GM19023 (cell line): ENCODE results near the gene CASKIN2.
A peak's percentile ranks its signal among the peaks of the same experiment; 100 is the strongest.
"Not testable (repeated sequence)": the region's sequence is repeated elsewhere in the genome, so short reads cannot be mapped to it uniquely, and the experiment has no call there.

Source experiments
- ATAC-seq: cut with Tn5 transposase; IDR thresholded peaks from one replicate; pipeline ENCODE4 v1.9.1; 2021; ENCODE audit warnings: mild to moderate bottlenecking, moderate library complexity; ENCODE audit not compliant: unreplicated experiment

The CASKIN2 gene

DNA sequence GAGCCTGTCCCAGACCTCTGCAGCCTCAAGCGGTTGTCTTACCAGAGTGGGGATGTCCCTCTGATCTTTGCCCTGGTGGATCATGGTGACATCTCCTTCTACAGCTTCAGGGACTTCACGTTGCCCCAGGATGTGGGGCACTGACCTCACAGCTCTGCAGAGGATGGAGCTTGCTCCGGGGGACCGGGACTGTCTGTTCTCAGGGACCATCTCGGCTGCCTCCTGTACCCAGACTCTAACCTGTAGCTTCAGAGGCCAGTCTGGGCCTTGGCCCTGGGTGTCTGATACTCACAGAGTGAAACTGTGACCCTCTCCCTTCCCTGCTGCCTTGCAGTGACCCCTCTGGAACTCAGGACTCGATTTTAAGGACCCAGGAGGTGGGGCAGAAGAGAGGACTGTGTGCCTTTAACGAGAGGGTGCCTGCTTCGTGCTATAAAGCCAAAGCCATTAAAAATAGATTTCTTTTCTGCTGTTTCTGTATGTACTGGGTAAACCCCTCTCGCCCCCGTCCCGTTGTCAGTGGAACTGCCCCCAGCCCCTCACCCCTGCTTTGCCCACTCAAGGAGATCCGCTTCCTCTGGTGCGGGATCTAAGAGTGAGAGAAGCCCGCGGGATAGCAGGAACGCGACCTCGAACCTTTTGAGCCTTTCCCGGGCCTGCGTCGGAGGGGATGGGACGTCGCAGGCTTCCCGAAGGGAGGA, 9.1 kb upstream of the CASKIN2 start:
- ATAC-seq = no peak

DNA sequence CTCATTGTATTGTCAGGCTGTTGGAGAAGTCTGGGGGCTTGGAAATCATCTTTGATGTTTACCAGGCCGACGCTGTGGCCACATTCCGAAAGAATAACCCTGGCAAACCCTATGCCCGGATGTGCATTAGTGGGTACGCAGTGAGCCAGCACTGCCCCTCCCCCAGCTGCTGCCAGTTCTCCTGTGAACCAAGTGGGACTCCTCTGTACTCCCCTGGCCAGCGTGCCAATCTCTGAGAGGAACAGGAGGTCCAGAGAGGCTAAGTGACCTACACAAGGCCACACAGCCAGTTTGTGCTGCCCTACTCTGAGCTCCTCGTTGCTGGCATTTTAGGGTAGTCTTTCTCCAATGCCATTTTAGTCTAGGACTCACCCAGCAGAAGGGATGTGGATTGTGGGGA, 8.3 kb upstream of the CASKIN2 start:
- ATAC-seq = no peak

DNA sequence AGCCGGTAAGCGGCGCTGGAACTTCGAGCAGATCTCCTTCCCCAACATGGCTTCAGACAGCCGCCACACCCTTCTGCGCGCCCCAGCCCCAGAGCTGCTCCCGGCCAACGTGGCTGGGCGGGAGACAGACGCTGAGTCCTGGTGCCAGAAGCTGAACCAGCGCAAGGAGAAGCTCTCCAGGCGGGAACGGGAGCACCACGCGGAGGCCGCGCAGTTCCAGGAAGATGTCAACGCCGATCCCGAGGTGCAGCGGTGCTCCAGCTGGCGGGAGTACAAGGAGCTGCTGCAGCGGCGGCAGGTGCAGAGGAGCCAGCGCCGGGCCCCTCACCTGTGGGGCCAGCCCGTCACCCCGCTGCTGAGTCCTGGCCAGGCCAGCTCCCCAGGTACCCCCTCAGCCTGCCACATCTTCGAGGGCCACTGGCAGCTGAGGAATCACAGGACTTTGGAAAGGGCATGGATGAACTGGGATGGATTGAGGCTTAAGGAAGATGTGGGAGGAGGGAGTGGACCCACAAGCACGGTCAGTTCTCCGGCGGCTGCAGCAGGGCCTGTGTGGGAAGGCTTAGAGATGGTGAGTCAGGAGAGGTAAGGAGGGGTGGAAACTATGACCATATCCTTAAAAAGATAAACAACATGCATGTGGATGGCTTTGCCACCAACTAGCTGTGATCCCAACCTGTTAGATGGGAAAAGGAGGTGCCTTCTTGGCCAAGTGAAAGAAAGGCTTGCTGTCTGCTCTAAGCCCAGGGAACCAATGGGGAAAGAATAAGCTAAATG, 6.8 kb upstream of the CASKIN2 start:
- ATAC-seq = no peak

DNA sequence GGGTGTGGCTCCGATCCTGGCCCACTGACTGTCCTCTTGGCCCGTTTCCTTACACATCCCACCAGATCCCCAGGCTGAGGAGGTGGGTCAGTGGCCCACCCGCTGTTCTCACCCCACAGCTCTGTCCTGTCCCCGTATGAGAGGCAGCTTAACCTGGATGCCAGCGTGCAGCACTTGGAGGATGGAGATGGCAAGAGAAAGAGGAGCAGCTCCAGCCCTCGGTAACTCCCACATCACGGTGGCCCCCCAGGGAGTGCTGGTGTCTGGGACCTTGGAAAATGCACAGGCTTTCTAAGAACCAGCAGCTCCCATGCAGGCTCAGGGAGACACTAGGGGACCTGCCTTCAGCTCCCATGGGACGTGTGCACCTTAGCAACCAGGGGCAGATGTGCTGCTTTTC, 6.0 kb upstream of the CASKIN2 start:
- ATAC-seq = no peak

DNA sequence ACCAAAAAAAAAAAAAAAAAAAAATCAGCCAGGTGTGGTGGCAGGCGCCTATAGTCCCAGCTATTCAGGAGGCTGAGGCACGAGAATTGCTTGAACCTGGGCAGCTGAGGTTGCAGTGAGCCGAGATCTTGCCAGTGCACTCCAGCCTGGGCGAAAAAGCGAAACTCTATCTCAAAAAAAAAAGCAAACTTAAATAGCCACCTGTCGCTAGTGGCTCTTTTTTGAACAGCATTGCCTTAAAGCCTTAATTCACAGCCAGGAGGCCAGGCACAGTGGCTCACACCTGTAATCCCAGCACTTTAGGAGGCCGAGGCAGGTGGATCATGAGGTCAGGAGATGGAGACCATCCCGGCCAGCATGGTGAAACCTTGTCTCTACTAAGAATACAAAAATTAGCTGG, 5.1 kb upstream of the CASKIN2 start:
- not testable (repeated sequence) for ATAC-seq

DNA sequence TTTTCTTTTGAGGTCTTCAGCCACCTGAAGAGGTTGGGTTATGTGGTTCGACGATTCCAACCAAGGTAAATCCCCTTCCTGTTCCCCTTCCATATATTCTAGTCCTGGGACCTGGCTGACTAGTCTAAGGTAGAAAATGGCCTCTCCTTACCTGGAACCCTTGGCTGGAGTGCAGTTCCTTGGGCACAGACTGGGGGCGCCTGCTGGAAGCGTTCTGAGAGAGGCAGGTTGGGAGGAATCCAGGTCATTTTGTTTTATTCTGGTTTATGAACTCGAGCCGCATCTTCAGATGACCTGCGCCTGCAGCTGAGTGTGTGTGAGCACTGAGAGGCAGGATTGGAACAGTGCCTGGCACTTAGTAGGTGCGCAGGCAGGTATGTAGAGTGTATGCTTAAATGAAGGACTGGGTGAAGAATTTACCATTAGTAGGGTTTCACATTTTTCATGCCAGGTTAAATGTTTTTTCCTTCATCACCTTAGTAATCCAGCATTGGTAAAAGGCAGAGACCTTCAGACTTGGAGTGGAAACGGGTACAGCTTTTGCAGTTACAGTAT, 3.7 kb upstream of the CASKIN2 start:
- no peak for ATAC-seq

DNA sequence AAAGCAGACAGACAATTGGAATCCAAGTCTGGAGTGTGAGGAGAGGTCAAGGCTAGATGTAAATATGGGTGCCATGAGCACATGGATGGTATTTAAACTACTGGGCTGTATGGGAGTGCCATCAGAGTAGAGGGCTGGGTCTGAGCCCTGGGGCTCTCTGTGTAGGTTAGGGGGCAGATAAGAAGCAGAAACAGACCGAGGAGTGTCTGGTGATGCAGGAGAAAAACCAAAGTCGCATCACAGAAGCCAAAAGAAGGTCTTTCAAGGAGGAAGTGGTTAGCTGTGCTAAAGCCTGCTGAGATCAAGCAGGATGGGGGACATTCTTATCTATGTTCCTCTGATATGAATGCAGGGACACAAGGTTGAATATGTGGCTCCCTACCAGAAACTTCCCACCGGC, 2.9 kb upstream of the CASKIN2 start:
- ATAC-seq = no peak

DNA sequence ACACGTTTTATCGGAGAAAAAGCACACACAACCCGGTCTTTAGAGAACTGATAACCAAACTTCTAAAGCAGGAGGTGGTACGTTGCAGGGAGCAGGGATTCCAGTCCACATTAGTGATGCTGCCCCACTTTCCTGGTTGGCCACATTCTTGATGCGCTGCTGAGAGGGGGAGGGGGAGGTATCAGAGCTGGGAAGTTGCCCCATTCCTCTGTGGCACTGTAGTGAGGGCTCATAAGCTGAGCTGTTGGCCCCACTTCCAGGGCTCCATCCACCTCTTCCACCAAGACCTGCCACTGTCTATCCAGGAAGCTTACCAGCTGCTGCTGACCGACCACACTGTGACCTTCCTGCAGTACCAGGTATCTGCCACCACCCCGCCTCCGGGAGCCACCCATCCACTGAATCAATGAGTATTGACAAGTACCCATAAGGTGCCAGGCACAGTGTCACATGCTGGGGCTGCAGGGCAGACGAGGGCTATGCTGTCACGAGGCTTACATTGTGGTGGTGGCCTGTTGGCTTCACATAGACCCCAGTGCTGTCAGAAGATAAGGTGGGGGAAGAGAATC, 2.0 kb upstream of the CASKIN2 start:
- no peak for ATAC-seq

DNA sequence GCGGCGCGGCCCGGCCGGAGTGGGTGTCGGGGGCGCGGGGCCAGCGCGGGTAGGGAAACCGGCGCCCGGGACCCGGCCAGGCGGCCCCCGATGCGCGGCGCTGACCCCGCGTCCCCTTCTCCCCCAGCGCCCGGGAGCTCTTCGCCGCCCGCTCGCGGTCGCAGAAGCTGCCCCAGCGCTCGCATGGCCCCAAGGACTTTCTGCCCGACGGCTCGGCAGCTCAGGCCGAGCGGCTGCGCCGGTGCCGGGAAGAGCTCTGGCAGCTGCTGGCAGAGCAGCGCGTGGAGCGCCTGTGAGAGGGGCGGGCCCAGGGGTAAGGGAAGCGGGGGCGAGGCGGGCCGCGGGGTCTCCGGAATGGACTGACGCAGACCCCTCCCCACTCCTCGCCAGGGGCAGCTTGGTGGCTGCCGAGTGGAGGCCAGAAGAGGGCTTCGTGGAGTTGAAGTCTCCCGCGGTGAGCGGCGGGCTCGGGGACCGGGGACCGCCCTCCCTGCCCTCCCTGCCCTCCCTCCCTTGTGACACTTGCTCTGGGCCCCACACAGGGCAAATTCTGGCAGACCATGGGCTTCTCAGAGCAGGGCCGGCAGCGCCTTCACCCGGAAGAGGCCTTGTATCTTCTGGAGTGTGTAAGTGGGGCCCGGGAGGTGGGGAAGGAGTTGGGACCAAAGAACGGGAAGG, 1.4 kb upstream of the CASKIN2 start:
- ATAC-seq = peak; percentile 17

DNA sequence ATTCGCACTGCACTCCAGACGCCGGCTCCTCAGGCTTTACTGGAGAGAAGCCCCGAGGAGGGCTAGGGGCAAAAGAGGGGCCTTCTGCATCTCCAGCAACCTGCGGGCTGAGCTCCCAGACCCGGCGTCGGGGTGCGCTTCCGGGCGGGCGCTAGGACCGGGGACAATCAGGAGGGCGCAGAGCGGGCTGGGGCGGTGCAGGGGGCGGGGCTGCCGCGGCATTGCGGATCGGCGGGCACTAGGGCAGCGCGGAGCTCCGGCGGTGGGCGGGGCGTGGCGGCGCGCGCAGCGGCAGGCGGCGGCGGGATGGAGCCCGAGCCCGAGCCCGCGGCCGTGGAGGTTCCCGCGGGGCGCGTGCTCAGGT, 900 bp upstream of the CASKIN2 start, which contains the start of gene TSEN54:
Gene TSEN54 (plus strand): TSS at position 274 of the 364 bp plus-strand sequence. CDS start 33 bp downstream, at position 307.
- ATAC-seq = peak; percentile 77

DNA sequence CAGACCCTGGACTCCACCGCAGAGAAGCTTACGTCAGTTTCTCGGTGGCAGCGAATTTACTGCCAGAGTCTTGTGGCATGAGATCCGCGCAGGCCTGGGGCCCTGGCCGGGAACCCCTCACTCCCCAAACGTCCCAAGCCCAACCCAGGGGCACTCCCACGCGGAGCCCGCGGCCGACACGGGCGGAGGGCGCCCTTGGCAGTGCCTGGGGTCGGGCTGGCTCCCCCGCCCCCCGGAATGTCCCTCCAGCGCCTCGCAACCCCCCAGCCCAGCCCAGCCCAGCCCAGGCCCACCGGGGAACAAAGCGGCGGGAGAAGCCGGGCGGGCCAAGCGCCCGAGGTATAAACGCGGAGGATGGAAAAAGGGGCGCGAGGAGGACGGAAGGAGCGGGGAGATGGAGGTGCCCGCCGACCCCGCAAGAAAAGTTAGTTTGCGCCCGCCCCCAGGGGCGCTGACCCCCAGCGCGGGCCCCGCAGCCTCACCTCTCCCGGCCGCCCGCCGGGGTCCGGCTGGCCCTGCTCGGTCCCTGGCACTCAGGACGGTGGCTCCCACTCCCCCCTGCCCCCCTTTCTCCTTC, 330 bp downstream of the CASKIN2 start:
- no peak for ATAC-seq

DNA sequence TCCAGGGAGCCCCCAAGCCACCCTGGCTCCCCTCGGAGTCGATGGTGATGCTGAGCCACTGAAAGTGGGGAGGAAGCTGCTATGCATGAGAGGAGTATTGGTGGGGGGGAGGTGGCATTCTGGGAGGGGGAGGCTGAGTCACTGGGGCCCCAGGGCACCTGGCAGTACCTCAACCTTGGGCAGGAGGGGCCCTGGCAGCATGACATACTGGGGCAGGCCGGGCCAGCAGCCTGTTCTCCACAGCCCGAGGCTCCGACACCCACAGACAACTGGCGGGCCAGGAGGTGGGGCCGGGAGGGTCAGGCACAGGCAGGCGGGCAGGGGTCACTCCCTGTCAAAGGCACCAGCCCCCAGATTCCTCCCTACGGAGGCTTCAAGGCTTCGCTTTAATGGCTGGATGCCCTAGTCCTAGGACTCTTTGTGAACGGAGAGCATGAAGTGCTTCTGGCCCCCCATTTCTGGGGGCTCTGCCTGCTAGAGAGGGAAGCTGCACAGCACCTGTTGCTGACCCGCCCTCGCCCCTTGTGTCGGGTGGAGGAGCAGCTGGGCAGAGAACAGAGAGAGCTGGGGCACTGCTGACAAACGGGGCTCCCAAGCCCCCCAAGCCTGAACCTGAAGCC, 928 bp downstream of the CASKIN2 start:
- no peak for ATAC-seq

DNA sequence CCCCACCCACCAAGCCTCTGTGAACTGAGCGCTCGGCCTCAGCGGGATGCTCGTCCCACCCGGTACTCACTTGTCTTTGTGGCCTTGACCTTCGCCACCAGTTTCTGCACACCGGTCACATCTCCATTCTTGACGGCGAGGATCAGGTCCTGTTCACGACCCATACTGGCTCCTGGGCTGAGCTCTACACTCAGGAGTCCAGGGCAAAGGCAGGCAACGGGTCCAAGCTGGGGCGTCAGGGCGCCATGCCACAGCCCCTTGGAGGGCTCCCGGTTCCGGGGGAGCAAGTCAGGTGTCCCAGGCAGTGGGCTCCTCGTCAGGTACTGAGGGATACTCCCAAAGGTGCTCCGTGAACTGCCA, 1.7 kb downstream of the CASKIN2 start:
- ATAC-seq = no peak

DNA sequence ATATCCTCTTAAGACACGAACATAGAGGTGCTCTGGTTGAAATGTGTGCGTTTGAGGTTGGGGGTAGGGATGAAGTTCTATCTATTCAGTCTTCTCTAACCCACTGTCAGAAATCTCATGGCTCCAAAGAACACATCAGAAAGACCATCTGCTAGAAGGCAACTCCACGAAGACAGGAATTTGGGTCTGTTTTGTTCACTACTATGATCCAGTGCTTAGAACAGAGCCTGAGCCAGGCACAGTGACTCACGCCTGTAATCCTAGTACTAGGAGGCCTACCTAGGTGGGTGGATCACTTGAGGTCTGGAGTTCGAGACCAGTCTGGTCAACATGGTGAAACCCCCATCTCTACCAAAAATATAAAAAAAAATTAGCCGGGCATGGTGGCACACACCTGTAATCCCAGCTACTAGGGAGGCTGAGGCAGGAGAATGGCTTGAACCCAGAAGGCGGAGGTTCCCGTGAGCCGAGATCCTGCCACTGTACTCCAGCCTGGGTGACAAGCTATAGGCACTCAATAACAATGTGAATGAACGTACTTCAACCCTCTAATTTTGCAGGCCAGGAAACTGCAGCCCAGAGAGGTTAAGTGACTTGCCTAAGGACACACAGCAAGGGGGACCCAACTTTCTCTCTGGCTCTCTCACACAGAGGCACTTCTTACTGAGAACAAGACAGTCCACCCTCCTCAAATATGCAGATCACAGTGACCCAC, 2.3 kb downstream of the CASKIN2 start:
- ATAC-seq = no peak

DNA sequence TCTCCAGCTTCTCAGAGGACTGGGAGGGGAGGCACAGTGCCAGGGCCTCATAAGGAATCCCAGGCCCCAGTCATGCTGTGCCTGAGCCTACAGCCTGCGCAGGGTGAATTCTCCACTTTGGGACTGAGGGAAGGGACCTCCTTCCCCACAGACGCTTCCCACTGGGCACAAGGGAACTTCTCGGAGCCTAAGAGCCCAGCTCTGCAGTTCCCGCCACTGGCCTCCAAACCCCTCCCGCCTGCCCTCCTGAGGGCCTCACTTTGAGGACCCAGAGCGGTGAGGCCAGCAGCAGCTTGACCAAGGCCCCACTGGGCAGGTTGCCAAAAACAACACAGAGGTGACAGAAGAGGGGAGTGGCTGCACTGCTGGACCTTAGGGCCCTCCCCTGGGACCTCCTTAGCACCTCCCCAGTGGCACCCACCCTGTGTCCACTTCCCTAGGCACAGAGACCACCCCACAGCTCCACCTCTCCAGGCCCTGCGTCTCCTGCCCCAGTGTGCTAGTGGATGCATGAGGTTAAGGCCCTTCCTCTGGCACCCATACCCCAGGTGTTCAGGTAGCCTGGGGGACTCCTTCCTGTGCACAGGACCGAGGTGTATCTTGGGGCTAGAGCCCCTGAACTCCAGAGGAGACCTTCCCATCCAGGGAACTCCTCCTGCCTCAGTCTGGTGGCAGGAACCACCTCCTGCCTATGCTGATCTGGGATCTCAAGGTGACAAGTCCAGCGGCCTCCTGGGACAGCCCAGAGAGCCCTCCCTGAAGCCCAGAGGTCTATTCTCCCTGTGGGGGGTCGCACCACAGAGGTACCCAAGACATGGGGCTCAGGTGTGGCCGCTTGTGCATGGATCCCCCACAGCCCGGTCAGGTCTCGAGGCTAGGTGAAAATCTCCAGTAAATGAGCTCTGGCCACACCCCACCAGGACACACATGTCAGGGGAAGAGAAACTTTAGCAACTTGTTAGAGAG, 3.4 kb downstream of the CASKIN2 start:
- no peak for ATAC-seq

DNA sequence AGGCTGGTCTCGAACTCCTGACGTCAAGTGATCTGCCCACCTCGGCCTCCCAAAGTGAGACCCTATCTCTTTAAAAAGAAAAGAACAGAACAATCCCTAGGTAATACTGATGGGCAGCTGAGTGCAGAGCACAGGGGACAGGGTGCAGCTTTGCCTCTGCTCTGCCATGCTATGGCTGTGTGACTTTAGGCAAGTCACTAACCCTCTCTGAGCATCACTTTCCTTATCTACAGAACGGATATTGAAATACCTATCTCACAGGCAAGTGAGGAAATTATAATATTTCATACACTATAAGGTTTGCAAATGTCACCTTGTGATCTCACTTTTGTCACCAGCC, 4.1 kb downstream of the CASKIN2 start:
- no peak for ATAC-seq

DNA sequence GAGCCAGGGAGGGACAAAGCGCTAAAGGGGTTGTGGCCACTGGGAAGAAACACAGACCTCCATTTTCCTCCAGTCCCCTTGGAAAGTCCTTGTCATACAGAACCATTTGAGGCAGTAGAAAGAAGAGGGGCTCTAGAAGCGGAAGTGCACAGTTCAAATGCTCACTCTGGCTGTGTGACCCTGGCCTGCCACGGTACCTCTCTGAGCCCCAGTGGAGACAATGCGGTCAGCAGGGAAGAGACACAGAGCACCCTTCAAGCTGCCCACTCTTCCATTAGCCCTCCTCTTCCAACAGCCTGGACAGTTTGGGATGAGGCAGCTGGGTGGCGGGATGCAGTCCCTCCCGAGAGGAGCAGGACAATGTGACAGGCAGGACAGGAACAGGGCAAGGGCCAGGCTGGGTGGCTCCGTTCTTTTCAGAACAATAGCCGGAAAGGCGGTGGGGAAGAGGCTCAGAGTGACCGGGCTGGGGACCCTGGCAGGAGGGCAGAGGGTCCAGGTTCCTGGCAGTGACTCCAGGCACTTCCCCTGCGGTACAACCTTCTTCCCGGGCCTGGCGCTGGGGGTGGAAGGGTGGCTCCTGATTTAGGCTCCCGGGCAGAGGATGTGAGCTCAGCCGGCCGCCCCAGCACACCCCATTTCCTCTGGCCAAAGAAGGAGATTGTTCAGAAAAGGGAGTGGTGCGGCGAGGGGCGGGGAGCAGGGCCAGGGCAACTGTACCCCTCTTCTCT, 5.6 kb downstream of the CASKIN2 start:
- no peak for ATAC-seq

DNA sequence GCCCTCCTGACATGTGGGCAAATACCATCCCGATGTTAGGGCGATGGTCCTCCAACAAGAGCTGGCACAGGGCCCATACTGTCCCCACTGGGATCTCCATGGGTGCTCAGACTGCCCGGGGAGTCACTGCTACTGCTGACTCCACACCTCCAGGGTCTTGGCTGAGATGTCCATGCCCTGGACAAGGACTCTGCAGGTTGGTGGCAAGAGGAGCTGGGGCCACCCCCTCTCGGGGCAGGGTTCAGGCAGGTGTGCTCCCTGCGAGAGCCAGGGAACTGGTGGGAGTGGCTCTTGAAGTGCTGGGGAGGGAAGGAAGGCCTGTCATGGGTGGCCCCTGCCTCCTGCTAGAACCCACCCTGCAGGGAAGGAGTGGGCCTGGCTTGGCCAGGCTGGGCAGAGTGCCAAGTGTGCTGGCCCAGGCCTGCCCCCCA, 6.4 kb downstream of the CASKIN2 start:
- no peak for ATAC-seq
